B cell (primary cell): ENCODE data around the gene PTPN4. TPM values are rescaled to one million over a fixed set of nuclear protein-coding genes. Genes with fewer than 3 reads are reported as not detected.
"Not testable (repeated sequence)": the region's sequence is repeated elsewhere in the genome, so short reads cannot be mapped to it uniquely, and the experiment has no call there.

Source experiments
- ATAC-seq: fragments of 200-7000 bp; cut with Tn5 transposase; one replicate; pipeline ENCODE4 v1.10.0; 2021; ENCODE audit warnings: low read depth, mild to moderate bottlenecking, moderate number of reproducible peaks, moderate library complexity
- CTCF ChIA-PET: fragments of 350-600 bp; sonication (Branson Sonifier 250); formaldehyde crosslinking; loops from one replicate; lab custom pipeline; 2021; ENCODE audit warnings: antibody characterized with exemption, inconsistent platforms; lab: Charles Lee
- POLR2A ChIA-PET: fragments of 350-600 bp; sonication (Branson Sonifier 250); formaldehyde crosslinking; loops from one replicate; lab custom pipeline; 2021; ENCODE audit warnings: antibody characterized with exemption; lab: Charles Lee
- DNase-seq: peaks from one replicate; pipeline ENCODE4 v3.0.0; 2013
- H2AFZ ChIP-seq: 2 replicates; pipeline ENCODE4 v1.6.1; 2012; ENCODE audit warnings: mild to moderate bottlenecking, low read depth, low read length; ENCODE audit not compliant: insufficient read depth, poor library complexity, severe bottlenecking
- H3K27ac ChIP-seq, 2 donors: 1 replicate in 1 of 2; 2 replicates in 1 of 2; pipeline ENCODE4 v1.5.1; 2012 to 2013; ENCODE audit warnings: low read length in 2 of 2, mild to moderate bottlenecking in 2 of 2, moderate library complexity in 1 of 2
- H3K27me3 ChIP-seq, 4 experiments: fragments of 200-600 bp in 1 of 4; sonication (generic) in 1 of 4; replicated peaks in 1 of 4; 1 replicate in 2 of 4; 2 replicates in 2 of 4; pipeline versions ENCODE4 v1.6.1 to v1.7.0; 2013 to 2016; ENCODE audit warnings: low read length in 3 of 4, mild to moderate bottlenecking in 2 of 4, mixed read lengths in 1 of 4, moderate library complexity in 1 of 4; ENCODE audit not compliant: insufficient read depth in 4 of 4, control insufficient read depth in 3 of 4; ENCODE audit errors: control extremely low read depth in 1 of 4
- H3K36me3 ChIP-seq, 2 experiments: replicated peaks in 1 of 2; 1 replicate in 1 of 2; 2 replicates in 1 of 2; pipeline versions ENCODE4 v1.6.1 to v1.7.1; 2013; ENCODE audit warnings: low read length in 1 of 2; ENCODE audit not compliant: insufficient read depth in 2 of 2, control insufficient read depth in 1 of 2; ENCODE audit errors: control extremely low read depth in 1 of 2, extremely low read depth in 1 of 2
- H3K4me1 ChIP-seq, 2 donors: fragments of 200-600 bp in 1 of 2; sonication (generic) in 1 of 2; 1 replicate in 1 of 2; 2 replicates in 1 of 2; pipeline versions ENCODE4 v1.5.1 to v1.6.1; 2013 to 2017; ENCODE audit warnings: low read length in 2 of 2; ENCODE audit not compliant: control insufficient read depth in 2 of 2, insufficient read depth in 2 of 2
- H3K4me2 ChIP-seq: replicated peaks from 2 replicates; pipeline ENCODE3; 2012; ENCODE audit warnings: mild to moderate bottlenecking, low read depth, low read length; ENCODE audit not compliant: poor library complexity, severe bottlenecking
- H3K4me3 ChIP-seq, 5 experiments: fragments of 200-600 bp in 1 of 5; sonication (generic) in 1 of 5; 1 replicate in 3 of 5; 2 replicates in 2 of 5; pipeline versions ENCODE4 v1.5.1 to v1.7.0; 2011 to 2016; ENCODE audit warnings: low read length in 4 of 5, mild to moderate bottlenecking in 4 of 5, low read depth in 2 of 5, control low read depth in 1 of 5, moderate library complexity in 1 of 5; ENCODE audit not compliant: insufficient read depth in 1 of 5; ENCODE audit errors: control extremely low read depth in 1 of 5, extremely low read depth in 1 of 5
- H3K79me2 ChIP-seq: fragments of 200-600 bp; sonication (generic); one replicate; pipeline ENCODE4 v1.6.0; 2016; ENCODE audit warnings: low read length; ENCODE audit not compliant: control insufficient read depth, insufficient read depth
- H3K9ac ChIP-seq: fragments of 200-600 bp; sonication (generic); 2 replicates; pipeline ENCODE4 v1.6.1; 2017; ENCODE audit warnings: mild to moderate bottlenecking, low read length, moderate library complexity
- H3K9me3 ChIP-seq, 3 donors: one replicate each; pipeline versions ENCODE4 v1.6.1 to v1.7.1; 2013; ENCODE audit warnings: low read length in 2 of 3; ENCODE audit not compliant: control insufficient read depth in 2 of 3, insufficient read depth in 1 of 3; ENCODE audit errors: control extremely low read depth in 1 of 3
- H4K20me1 ChIP-seq: 2 replicates; pipeline ENCODE4 v1.6.0; 2012; ENCODE audit warnings: mild to moderate bottlenecking, low read length; ENCODE audit not compliant: insufficient read depth, control insufficient read depth, poor library complexity, severe bottlenecking
- H3K27ac Mint-ChIP-seq: one replicate; pipeline ENCODE4 v1.8.0; 2021; ENCODE audit warnings: mixed read lengths
- H3K27me3 Mint-ChIP-seq: one replicate; pipeline ENCODE4 v1.8.0; 2021; ENCODE audit warnings: mixed read lengths
- H3K4me1 Mint-ChIP-seq: one replicate; pipeline ENCODE4 v1.8.0; 2021; ENCODE audit warnings: mixed read lengths
- H3K4me3 Mint-ChIP-seq: one replicate; pipeline ENCODE4 v1.8.0; 2021; ENCODE audit warnings: mixed read lengths
- H3K9me3 Mint-ChIP-seq: one replicate; pipeline ENCODE4 v1.8.0; 2022; ENCODE audit warnings: mixed read lengths; ENCODE audit not compliant: insufficient read depth
- EZH2 ChIP-seq: IDR thresholded peaks from 2 replicates; pipeline ENCODE4 v1.6.1; 2012; ENCODE audit warnings: borderline replicate concordance, low read depth, mild to moderate bottlenecking, moderate library complexity, low read length; ENCODE audit not compliant: insufficient read depth, poor library complexity, severe bottlenecking
- WGBS: methylation state at CpG from one replicate; pipeline ENCODE4 v1.1.5; 2013; ENCODE audit warnings: missing lambda C conversion rate; ENCODE audit not compliant: insufficient coverage; 5-methylcytosine and 5-hydroxymethylcytosine counted together
- intact Hi-C: fragments of 100-400 bp; cut with micrococcal nuclease; formaldehyde crosslinking; loops from one replicate; pipeline ENCODE4 v1.10.0; 2022
- polyA plus RNA-seq: library from polyadenylated mRNA; depleted of rRNA; stranded (reverse); fragments of >200 nt; gene quantifications from 2 replicates; pipeline ENCODE4 v1.2.3, GENCODE V29; 2012
- total RNA-seq, 2 donors: library from RNA; stranded (reverse); fragments of 120-200 nt in 1 of 2; gene quantifications; 1 replicate in 1 of 2; 2 replicates in 1 of 2; pipeline versions ENCODE4 v1.2.3 to v1.2.4, GENCODE V29; 2013 to 2022
- TF ChIP-seq, protein P1 (sequence below): fragments of 200-600 bp; IDR thresholded peaks from one replicate; pipeline ENCODE4 v1.8.0; 2022; ENCODE audit warnings: antibody characterized with exemption, mild to moderate bottlenecking

Gene PTPN4
- total and polyA plus RNA-seq, 2 donors (not counting 1 experiment from before 2014, with no cell fraction given): 12.6 to 54.8 TPM

DNA sequence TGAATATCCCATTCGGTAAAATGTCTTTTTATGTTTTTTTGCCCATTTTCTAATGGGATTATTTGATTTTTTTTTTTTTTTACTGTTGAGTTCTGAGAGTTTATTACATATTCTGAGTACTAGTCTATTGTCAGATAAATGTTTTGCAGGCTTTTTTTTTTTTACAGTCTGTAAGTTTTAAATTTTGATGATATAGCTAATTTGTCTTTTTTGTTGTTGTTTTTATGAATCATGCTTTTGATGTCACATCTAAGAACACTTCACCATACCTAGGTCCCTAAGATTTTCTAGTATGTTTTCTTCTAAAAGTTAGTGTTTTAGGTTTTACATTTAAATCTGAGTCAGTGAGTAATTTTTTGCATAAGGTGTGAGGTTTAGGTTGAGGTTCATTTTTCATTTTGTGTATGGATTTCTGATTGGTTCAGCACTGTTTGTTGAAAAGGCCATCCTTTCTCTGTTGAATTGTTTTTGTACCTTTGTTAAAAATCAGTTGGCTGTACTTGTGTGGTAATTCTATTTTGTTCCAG, 40.7 kb downstream of the PTPN4 start:
- H4K20me1 ChIP-seq: peaks cover 15% of the 10 kb centered on the region
- H3K4me1 ChIP-seq: no peaks in the 10 kb centered on the region
- WGBS: no CpG with 5 or more reads among the region's 1 CpG
- H3K4me3 ChIP-seq: no peak overlapping the region
- H3K4me3 Mint-ChIP-seq: no peak overlapping the region
- H3K27ac Mint-ChIP-seq: no peak overlapping the region
- no peaks in the 10 kb centered on the region for H3K27me3 ChIP-seq
- H3K79me2 ChIP-seq: peaks cover 48% of the 10 kb centered on the region
- no peak for ATAC-seq
- H3K36me3 ChIP-seq: no peaks in the 10 kb centered on the region
- H3K27me3 Mint-ChIP-seq: no peaks in the 10 kb centered on the region
- no peak overlapping the region for H3K4me2 ChIP-seq
- no peak overlapping the region for H3K27ac ChIP-seq
- ChIA-PET CTCF (no interaction called here), POLR2A (no interaction called here)
- TF ChIP-seq EZH2: no peak
- TF ChIP-seq, protein P1, sequence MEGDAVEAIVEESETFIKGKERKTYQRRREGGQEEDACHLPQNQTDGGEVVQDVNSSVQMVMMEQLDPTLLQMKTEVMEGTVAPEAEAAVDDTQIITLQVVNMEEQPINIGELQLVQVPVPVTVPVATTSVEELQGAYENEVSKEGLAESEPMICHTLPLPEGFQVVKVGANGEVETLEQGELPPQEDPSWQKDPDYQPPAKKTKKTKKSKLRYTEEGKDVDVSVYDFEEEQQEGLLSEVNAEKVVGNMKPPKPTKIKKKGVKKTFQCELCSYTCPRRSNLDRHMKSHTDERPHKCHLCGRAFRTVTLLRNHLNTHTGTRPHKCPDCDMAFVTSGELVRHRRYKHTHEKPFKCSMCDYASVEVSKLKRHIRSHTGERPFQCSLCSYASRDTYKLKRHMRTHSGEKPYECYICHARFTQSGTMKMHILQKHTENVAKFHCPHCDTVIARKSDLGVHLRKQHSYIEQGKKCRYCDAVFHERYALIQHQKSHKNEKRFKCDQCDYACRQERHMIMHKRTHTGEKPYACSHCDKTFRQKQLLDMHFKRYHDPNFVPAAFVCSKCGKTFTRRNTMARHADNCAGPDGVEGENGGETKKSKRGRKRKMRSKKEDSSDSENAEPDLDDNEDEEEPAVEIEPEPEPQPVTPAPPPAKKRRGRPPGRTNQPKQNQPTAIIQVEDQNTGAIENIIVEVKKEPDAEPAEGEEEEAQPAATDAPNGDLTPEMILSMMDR: no peak
- H3K9me3 ChIP-seq: peaks cover 0 to 7% (median 1%) of the 10 kb centered on the region in 3 donors
- DNase-seq: no peak
- peaks cover 39% of the 10 kb centered on the region for H3K4me1 Mint-ChIP-seq
- intact Hi-C loops: no loop called here
- peaks cover 6% of the 10 kb centered on the region for H3K9me3 Mint-ChIP-seq
- H3K9ac ChIP-seq: no peak overlapping the region
- H2AFZ ChIP-seq: no peak overlapping the region

DNA sequence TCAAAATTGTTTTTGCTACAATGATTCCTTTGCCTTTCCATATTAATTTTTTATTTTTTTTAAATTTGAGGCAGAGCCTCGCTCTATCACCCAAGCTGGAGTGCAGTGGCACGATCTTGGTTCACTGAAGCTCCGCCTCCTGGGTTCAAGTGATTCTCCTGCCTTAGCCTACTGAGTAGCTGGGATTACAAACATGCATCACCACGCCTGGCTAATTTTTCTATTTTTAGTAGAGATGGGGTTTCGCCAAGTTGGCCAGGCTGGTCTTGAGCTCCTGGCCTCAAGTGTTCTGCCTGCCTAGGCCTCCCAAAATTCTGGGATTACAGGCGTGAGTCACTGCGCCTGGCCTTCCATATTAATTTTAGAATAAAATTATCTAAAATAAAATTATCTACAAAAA, 41.3 kb downstream of the PTPN4 start:
- intact Hi-C loops: no loop called here
- ChIA-PET CTCF (no interaction called here), POLR2A (no interaction called here)
- Histone ChIP-seq H3K4me1 (no peaks in the 10 kb centered on the region), H3K27me3 (no peaks in the 10 kb centered on the region), H2AFZ (no peak overlapping the region), H3K79me2 (peaks cover 42% of the 10 kb centered on the region), H3K27ac (no peak overlapping the region), H3K36me3 (no peaks in the 10 kb centered on the region), H3K9me3 (peaks cover 0 to 4% (median 1%) of the 10 kb centered on the region in 3 donors), H3K4me2 (no peak overlapping the region), H3K9ac (no peak overlapping the region), H3K4me3 (no peak overlapping the region), H4K20me1 (peaks cover 9% of the 10 kb centered on the region)
- no peak for TF ChIP-seq EZH2
- TF ChIP-seq, protein P1: no peak
- WGBS: 100% methylated on average over 4 of the region's 7 CpGs
- Mint-ChIP-seq H3K9me3 (peaks cover 6% of the 10 kb centered on the region), H3K27me3 (no peaks in the 10 kb centered on the region), H3K4me1 (peaks cover 39% of the 10 kb centered on the region), H3K27ac (no peak overlapping the region), H3K4me3 (no peak overlapping the region)
- ATAC-seq: no peak
- DNase-seq: no peak

DNA sequence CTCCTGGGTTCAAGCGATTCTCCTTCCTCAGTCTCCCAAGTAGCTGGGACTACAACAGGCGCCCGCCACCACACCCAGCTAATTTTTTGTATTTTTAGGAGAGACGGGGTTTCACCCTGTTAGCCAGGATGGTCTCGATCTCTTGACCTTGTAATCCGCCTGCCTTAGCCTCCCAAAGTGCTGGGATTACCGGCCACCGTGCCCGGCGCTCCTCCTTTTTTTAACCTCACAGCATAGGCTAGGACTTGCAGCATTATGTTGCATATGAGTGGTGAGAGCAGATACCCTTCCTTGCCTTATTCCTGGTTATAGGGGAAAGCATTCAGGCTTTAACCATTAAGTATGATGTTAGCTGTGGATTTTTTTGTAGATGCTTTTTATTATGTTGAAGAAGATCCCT, 42.3 kb downstream of the PTPN4 start:
- H3K4me3 Mint-ChIP-seq, H2AFZ ChIP-seq, POLR2A ChIA-PET: not testable (repeated sequence)

More for the DNA sequence above, 42.3 kb downstream of the PTPN4 start:
- ATAC-seq, intact Hi-C loops, H3K9ac ChIP-seq, H3K27ac ChIP-seq, H3K4me1 ChIP-seq, H3K27me3 ChIP-seq, H3K27me3 Mint-ChIP-seq, H3K4me2 ChIP-seq, H3K4me3 ChIP-seq, H3K36me3 ChIP-seq, DNase-seq, H4K20me1 ChIP-seq, H3K9me3 ChIP-seq, H3K27ac Mint-ChIP-seq, H3K9me3 Mint-ChIP-seq, CTCF ChIA-PET: not testable (repeated sequence)
- WGBS: no CpG with 5 or more reads among the region's 10 CpGs
- H3K4me1 Mint-ChIP-seq: peaks cover 39% of the 10 kb centered on the region
- H3K79me2 ChIP-seq: peaks cover 36% of the 10 kb centered on the region
